NCI-H2196 treated with DMSO at 0.1 percent for 48 hours (cell line): Measurements from ENCODE around the gene OPCML.

Experiments used
- DNase-seq: peaks from one replicate; lab custom pipeline; 2025; ENCODE audit not compliant: unreplicated experiment; lab: John Stamatoyannopoulos, UW

OPCML gene

DNA sequence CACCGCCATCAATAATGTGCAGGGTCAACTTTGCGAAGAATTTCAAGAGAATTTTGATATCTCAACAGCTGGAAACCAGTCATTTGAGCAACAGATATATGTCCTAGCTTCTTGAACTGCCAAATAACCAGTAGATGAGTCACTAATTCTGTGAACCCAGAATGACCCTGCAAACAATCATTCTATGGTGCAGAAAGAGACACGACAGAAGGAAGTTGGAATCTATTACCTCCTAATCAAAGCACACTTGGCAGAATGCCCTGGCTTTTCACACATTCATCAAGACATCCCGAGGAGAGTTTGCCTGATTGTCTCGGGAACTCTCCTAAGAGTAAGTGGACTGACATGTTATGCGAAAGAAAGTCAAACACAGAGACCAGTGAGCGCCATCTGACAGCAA lies 621.1 kb downstream of the OPCML start:
- no peak for DNase-seq

DNA sequence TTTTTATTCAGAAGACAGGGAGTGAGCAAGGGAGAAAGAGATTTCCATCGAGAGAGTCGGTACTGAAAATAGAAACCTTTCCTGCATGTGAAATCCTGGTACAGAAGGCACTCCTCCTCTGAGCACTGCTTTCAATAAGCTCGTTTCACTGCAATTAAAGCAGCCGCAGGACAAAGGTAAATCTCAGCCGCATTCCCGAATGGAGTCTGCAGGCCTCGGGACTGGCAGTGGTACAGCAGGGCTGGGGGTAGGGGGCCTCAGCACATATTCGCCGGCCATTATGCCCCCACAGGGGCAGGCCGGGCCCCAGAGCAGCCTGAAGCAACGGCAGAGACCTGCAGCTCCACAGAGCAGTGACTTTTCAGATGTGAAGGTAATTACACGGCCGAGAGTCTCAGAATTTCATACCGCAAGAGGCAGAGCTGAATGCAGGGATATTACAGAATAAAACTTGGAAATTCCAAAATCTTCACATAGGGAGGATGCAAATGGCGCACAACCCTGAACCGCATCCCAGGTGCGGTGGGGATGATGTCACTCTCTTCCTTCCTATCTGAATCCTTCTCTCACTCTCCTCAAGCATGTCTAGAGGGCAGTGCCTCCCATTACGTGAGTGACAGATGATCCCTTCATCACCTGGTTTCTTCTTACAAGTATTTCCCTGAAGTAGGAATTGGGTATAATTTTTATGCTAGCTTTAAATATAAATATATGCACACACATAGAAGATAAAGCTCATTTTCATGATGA lies 622.1 kb downstream of the OPCML start:
- no peak for DNase-seq

DNA sequence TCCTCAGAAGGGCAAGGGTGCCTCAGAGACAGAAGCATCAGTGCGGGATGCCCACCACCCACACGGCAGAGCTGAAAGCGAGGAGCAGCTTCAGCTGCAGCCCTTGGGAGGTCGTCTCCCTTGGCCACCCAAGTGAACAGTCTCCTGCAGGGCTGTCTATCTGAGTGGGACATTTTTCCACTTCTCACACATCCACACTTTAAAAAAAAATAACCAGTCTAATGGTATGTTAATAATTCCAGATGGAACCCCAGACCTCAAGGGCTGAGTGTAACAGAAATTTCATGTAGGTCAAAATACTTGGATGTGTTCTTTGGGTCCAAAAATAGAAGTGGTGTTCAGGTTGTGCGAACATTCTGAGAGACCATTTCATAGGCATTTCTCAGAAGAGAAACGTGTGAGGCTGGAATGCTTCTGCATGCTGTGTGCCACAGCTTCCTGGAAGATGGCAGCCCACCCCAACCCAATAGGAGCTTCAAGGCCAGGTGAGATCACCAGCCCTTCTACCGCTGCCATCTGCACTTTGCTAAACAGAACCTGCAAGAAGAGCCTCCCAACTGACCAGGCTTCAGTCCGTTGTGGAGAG lies 623.2 kb downstream of the OPCML start:
- DNase-seq, result no peak

DNA sequence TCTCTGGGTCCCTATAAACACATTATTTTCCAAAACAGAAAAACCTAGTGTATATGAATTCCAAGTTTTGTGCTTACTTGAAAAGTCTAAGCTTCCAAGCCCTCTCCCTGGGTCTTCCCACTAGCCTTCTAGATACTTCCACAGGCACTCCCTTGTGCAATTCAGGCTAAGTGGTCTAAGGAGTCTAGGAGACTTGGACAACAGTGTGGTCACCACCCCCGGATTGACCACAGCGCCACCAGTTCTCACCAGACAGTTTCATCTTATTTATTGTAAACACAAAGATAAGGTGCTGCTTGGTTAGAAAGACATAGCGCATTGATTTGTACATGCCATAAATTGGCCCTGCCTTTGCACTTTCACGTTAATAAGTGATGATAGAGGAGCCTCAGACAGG lies 623.9 kb downstream of the OPCML start:
- DNase-seq, result no peak

DNA sequence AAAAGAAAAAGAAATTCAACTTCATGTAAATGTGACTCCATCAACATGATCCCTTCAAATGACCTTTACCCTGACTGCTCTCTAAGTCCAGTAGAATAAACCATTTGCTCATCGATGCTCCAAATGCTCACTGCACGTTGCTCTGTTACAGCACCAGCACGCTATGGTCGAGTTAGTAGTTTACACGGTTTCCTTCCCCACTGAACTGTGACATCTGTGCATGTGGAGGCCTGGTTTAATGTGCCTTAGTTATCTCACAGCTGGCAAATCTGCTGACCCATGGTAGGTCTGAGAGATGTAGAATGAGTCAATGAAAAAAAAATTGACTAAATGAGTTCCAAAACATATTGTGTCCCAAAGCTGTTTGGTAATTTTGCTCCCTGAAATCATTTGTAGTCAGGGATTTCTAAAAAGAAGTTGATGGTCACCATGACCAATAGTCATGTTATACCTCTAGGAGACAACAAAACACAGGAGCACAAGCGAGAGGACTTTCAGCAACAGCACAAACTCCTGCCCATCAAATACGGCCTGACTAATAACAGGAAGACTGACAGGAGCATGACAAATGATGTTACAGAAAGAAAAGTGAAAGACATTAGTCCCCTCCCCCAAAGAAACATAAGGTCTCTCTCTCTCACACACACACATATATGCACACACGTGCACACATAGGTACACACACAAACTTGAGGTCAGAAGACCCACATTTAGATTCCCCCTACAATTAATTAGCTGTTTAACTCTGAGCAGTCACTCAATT lies 624.5 kb downstream of the OPCML start:
- no peak for DNase-seq

DNA sequence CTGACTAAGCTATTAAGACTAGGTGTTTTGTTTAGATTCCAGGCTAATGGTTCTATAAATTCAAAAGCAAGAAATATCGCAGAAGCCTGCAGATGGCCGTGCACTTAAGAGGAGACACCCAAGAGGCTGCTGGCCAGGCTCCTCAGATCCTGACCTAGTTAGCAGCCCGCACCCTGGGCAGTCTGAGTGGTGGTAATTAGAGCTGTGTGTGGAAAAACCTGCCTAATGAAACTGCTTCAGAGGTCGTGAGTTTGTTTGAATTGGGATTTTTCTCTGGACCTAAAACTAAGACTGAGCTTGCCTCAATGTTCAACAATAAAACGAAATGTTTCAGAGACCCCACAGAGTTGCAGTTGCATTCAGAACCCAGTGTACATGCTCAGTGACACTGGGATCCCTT lies 627.7 kb downstream of the OPCML start:
- DNase-seq, result no peak

DNA sequence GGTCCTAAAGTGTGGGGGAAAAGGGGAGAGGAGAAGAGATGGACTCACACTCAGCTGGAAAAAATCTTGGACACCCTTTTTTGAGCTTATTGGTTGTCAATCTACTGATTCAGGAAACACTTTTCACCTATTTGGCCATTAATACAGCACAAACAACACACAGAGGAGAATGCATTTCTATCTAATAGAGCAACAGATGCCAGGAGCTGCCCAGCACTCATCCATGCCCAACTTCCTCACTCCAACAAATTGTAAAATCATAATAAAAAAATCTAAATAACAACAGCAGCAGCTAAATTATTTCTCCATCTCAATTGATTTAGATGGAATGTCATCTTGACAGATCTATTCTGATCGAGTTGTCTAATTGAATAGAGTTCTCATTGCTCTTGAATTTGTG lies 628.2 kb downstream of the OPCML start:
- no peak for DNase-seq

DNA sequence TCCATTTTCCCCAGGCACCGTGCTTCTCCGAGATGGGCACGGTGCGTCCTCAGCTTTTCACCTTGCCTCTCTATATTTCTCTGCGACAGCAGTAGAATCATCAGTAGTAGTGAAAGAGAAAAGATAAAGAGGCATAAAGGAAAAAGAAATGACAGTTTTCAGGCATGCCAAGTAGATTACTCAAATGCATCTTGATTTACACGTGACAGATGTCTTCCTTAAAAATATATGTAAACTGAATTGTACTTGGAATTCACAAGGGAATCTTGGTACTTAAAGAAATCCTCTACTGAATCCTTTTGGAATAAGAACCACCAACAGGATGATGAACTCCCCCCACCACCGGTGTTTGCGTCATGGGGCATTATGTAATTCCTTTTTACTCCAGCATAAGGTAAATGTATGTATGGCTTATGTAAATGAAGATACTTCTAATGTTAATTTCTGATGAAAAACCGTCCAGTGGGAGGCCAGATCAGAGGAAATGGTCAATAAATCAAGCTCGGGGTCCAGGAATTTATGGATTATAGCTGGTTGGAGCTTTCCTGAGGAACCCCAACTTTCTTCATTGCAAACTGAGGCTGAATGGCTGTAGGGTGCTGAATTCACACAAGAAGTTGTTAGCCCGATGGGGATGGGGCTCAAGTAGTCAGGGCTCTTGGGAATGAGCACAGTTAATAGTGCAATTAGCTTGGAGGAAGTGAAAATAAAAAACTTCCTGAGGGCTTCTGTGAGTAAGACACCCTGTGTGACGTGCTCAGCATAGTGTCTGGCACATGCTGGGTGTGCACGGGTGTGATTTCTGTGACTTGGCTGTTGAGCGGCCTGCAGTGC lies 630.4 kb downstream of the OPCML start:
- no peak for DNase-seq

DNA sequence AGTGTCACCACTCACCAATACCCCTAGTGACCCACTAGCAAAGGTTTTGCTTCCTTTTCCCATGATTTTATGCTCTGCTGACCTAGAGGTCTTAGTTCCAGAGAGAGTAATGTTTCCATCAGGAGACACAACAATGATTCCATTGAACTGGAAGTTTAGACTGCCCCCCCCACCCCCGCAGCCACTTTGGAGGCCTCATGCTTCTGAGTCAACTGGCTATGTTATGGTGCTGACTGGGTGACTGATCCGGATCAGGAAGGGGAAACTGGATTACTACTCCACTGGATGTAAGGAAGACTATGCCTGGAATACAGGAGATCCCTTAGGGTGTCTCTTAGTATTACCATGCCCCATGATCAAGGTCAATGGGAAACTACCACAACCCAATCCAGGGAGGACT lies 633.6 kb downstream of the OPCML start:
- no peak for DNase-seq

DNA sequence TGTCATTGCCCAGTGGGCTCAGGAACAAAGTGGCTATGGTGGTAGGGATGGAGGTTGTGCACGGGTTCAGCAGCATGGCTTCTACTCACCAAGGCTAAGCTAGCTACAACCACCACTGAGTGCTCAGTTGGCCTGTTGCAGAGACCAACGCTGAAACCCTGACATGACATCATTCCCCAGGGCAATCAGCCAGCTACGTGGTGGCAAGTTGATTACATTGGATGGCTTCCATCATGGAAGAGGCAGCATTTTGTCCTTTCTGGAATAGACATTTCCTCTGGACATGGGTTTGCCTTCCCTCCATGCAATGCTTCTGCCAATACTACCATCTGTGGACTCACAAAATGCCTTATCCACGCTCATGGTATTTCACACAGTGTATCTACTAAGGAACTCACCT lies 634.3 kb downstream of the OPCML start:
- no peak for DNase-seq

DNA sequence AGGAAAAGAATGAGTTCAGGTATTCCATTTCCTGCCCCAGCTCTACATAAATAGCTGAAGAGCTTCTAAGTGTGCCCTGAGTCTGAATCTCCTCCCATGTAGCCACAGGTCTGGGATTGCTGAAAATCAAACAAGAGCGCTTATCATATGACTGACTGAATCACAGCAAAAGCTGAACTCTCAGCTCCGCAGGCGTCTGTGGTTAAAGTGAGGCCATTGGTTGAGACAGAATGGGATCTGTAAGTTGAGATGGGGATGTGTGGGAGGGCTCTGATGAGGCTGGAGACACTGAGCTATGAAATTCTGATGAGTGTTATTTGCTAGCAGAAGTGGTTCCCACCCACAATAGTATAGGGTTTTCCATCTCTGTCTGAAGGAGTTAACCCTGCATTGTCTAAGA lies 637.0 kb downstream of the OPCML start:
- DNase-seq, result no peak

DNA sequence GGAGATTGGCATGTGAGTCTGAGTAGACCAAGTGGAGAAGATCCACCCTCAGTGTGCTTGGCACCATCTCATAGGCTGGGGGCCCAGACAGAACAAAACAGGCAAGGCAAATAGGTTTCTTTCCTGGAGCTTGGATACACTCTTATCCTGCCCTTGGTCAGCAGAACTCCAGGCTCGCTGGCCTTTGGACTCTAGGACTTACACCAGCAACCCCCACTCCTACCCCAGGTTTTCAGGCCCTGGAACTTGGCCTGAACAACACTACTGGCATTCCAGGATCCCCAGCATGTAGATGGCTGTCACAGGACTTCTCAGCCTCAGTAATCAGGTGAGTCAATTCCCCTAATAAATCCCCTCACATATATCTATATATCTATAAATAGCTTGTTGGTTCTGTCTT lies 637.7 kb downstream of the OPCML start:
- DNase-seq, result no peak

DNA sequence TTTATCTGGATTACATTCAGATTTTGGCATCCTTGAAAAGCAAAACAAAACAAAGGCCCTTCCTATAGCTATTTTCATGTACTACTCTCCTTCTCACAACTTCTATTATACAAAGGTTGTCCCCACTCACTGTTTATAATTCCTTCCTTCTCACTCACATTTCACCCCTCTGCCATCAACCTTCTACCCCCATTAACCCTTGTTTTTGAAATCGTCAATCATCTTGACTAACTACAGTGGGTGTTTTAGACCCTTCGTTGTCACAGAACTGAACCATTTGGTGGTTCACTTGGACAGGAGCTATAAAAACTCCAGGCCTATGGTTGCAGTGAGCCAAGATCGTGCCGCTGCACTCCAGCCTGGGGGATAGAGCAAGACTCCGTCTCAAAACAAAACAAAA lies 639.4 kb downstream of the OPCML start:
- DNase-seq, result no peak

DNA sequence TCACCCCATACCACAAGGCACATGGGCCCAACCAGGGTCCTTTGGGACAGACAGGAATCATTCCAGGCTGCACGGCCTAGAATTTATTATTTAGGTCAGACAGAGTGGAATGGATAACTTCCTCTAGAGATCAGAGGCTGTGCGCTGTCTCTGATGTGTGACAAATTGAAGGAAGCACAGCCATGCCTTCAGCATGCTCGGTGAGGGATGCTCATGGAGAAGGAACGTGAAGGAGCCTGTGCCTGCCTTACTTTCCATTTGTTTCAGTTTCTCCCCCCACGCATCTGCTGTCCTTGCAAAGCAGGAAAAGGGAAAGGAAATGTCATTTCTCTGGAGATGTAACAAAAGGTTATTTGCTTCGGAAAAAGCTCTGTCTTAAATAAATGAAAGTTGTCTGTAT lies 644.1 kb downstream of the OPCML start:
- DNase-seq, result no peak

DNA sequence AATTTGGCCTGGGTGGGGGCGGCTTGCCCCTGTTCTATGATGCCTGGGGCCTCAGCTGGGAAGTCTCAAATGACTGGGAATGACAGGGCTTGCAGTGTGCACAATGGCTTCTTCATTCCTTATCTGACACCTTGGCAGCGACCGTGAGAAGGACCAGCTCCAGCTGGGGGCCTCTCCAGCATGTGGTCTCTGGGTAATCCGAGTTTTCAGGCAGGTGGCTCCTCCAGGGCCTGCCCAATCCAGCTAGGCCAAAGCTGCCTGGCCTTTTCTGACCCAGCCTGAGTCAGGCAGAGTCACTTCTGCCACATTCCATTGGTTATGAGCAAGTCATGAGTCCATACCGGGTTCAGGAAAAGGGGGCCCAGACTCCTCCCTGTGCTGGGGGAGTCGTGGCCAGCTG lies 646.0 kb downstream of the OPCML start:
- DNase-seq, result no peak

DNA sequence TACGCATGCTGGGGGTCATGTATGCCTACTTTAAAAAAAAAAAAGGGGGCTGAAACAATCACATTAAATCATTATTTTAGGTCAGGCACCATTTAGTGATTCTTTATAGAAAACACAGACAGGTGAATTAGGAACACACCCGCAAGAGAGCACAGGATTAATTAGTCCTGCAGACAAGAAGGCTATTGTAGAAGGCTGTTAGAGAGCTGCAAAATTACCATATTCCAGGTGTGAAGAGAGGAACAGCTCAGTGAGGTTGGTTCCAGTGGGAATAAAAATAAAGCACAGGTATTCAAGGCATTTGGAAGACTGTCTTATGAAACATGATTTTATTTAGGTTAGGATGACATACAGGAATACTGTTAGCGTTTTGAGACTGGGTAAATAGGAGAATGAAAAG lies 649.1 kb downstream of the OPCML start:
- no peak for DNase-seq

DNA sequence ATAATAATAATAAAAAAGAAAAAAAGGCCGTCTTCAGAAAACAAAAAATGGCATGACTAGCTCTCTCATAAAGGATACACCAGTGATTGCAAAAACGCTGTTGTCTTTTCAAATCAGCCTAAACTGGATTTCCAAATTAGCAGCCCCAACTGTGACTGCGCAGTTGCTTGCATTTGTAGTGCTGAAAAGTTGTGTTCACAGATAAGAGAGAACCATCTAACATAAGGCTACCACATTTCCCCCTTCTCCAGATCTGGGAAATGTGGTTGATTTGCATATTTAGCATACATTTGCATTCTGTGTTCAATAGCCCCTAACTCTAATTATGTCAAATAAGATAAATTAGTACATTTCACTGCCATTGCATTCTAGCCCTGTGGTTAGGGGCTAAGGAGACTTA lies 650.7 kb downstream of the OPCML start:
- DNase-seq, result no peak

DNA sequence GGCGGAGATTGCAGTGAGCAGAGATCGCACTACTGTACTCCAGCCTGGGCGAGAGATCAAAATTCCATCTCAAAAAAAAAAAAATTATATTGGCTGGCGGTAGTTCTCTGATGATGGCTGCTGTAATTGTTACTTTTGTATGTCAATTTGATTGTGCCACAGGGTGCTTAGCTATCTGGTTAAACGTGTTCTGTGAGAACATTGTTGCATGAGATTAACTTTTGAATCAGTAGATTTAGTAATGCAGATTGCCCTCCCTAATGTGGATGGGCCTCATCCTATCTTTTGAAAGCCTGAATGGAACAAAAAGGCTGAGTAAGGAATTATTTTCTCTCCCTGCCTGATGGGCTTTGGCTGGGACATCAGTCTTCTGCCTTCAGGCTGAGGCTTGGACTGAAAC lies 654.2 kb downstream of the OPCML start:
- no peak for DNase-seq

DNA sequence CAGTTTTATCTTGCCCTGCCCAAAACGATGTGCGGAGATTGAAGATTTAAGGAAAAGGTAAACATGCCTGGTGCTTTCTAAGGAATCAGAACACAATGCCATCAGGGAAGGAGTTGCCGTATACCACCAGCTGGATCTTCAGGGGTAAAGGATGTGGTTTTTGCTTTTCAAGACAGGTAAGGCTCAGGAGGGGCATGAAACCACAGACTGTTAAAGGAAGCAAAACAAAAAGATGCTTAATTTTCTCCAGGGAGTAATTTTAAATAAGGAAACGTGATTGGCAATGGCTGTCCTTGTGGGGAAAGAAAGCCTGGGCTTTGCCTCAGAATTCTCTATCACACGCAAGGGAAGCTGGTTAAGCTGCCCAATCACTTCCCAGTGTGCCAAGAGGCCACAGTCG lies 655.6 kb downstream of the OPCML start:
- no peak for DNase-seq

DNA sequence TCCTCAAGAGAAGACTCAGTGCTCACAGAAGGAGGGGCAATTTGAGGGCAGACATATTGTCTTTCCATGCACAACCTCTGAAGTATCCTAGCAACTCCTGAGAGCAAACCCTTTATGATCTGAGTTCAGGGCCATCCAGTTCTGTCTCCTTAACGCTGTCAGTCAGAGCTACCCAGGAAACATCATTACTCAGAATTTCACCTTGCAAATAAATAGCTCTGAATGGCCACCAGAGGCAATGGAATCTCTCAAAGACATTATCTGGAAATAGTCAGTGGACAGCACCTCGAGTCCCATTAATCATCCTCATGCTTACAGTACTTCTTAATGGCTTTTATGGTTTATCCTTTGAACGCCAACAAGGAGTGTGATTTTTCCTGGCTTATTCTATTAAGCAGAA lies 656.1 kb downstream of the OPCML start:
- DNase-seq, result no peak

DNA sequence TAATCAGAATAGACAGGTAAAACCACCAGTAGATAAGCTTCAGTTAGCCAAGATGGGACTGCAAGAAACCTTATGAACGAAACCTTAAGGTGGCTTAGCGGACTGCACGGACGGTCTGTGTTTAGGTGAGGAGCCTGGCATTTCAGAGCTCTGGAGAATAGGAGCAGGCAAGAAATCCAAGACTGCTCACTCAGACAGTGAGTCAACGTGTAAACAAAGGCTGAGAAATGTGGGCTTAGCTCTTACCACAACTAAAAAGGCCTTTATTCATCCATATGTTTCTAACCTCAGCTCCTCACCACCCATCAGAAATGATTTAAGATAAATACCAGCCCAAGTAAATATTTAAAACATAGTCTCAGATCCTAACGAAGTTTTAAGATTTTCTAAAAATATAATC lies 657.7 kb downstream of the OPCML start:
- DNase-seq, result no peak

DNA sequence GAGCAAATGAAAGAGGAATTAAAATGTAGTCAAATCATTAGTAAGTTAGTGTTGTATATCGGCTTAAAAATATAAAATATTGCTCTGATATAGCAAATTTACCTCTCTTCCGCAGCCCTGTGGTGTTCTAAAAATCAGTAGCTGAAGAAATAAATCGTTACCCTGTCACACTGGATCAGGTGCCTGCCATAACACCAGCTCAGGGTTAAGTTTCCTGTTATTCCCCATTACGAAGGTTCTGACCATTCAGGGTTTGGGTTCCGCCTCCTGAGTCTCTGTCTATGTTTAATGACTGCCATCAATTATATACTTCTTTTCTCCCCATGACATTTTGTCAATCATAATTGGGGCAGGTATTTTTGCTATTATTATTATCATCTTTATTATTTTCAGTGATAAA lies 658.5 kb downstream of the OPCML start:
- DNase-seq, result no peak
